ENCODE measurements around the gene HERPUD2.
"Not testable (repeated sequence)": the region's sequence is repeated elsewhere in the genome, so short reads cannot be mapped to it uniquely, and the experiment has no call there.

Gene HERPUD2

GRCh38 chr7:35677582-35678356 lies 17.2 kb downstream of the HERPUD2 start:
- DNase-seq: no peak

- no peak for DNase-seq
Observed at GRCh38 chr7:35676211-35676610, 18.7 kb downstream of the HERPUD2 start.

DNA sequence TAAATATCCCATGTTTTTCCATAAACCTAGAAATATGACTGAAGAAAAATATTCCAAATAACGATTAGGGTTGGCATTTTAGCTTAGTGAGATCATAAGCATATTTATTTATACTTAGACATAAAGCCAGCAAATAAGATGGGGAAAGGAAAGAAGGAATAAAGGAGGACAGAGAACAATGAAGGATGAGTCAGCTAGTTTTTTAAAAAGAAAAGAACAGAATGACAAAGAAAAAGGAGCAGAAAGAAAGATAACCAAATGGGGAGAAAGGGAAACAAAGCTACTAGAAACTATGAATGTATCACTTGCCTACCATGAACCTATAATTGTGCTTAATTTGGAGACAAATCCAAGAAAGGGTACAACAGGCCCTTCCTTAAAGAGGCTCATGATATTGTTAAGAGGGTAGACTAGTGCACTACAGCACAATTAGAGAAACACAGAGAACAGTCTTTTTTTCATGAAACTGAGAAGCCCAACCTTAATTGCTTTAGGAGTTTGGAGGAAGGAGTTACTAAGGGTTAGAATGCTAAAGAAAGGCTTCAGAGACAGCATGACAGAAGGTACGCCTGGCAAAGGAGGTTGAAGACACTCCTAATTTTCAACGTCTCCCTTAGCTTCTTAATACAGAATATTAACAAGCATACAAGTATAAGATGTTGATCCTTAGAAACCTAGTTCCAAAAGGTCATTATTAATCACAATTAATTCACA lies 23.9 kb downstream of the HERPUD2 start:
- DNase-seq: no peak

- not testable (repeated sequence) for DNase-seq
Observed at GRCh38 chr7:35660411-35660810, 34.5 kb downstream of the HERPUD2 start.

DNA sequence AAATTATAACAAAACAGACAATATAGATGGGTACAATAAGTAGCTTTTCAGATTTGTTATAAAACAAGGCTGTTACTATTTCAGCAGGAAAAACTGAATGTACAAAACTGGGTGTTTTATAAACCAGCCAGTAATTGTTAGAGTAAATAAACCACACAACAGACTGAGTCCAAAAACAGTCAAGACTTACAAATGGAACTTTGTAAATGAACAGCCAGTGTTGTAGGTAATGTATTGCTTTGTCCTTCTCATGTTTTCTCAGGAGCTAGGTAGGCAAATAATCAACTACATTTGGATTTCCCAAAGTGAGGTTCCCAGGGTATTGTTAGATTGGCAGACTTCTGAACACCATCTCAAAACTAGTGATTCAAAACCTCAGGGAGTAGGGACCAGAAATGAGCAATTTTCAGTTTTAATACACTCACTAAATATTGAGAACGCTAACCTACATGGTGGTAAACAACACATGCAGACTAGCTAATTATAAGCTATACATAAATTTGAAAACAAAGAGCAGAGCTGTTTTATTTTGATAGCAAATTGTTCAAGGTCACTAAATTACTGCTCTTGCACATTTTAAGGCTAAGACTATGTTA lies 36.2 kb downstream of the HERPUD2 start:
- no peak for DNase-seq

GRCh38 chr7:35657125-35657524 lies 37.8 kb downstream of the HERPUD2 start:
- DNase-seq: no peak

DNA sequence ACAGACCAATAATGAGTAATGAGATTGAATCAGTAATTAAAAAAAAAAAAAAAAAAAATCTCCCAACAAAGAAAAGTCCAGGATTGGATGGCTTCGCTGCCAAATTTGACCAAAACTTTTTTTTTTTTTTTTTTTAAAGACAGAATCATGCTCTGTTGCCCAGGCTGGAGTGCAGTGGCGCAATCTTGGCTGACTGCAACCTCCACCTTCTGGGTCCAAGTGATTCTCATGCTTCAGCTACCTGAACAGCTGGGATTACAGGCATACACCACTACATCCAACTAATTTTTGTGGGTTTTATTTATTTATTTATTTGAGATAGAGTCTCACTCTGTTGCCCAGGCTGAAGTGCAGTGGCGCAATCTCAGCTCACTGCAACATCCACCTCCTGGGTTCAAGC lies 40.4 kb downstream of the HERPUD2 start:
- DNase-seq: not testable (repeated sequence)

GRCh38 chr7:35652124-35652523 lies 42.8 kb downstream of the HERPUD2 start:
- peak; percentile 21 for DNase-seq

GRCh38 chr7:35650751-35651150 lies 44.2 kb downstream of the HERPUD2 start:
- DNase-seq: no peak

GRCh38 chr7:35649711-35650110 lies 45.2 kb downstream of the HERPUD2 start:
- no peak for DNase-seq

DNA sequence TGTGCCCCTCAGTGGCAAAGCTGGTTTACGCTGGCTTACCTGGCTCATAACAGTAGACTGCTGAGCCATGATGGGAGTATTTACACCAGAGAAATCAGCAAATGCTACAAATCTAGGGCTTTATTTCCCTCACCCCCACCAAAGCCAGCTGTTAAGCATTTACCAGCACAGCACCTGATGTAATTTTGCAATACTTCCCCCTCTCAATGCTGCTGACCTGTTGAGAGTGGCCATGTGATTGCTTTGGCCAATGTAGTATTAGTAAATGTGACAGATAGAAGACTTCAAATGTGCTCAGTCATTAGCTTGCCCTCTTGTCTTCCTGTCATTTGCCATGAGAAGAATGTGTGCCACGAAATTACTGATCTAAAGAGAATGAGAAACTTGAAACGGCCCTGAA lies 46.6 kb downstream of the HERPUD2 start:
- no peak for DNase-seq

DNA sequence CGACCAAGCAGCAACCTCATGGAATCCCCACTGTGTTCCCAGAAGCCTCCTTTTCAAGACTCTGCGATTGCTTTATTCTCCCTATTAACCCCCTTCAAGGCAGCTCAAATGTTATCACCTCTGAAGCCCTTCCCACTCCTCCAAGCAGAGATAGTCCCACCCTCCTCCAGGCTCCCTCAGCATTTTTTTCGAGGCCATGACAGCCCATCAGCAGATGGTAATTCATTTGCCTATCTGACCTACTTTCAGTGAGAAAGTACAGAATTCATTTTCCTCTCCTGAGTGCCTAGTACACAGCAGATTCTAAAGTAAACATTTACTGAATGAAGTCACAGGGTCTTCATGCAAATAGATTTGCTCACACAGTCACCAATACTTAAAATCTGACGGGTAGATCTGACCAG lies 47.8 kb downstream of the HERPUD2 start:
- no peak for DNase-seq

GRCh38 chr7:35646289-35647023 lies 48.5 kb downstream of the HERPUD2 start:
- no peak for DNase-seq

DNA sequence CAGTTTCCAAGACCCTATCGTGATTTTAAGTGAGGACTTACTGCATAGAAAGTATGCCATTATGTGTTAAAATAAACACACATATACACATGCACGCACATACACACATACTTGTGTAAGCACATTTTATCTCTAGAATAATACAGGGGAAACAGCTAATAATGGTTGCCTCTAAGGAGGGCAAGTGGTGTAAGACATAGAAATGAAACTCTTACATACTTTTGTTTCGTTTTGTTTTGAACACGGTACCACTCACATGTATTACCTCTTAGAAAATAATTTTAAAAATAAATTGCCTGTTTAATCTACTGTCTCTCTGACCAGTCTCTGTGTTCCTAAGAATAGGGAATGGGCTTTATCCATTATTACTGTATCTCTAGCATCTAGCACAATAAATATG lies 49.2 kb downstream of the HERPUD2 start:
- no peak for DNase-seq

DNA sequence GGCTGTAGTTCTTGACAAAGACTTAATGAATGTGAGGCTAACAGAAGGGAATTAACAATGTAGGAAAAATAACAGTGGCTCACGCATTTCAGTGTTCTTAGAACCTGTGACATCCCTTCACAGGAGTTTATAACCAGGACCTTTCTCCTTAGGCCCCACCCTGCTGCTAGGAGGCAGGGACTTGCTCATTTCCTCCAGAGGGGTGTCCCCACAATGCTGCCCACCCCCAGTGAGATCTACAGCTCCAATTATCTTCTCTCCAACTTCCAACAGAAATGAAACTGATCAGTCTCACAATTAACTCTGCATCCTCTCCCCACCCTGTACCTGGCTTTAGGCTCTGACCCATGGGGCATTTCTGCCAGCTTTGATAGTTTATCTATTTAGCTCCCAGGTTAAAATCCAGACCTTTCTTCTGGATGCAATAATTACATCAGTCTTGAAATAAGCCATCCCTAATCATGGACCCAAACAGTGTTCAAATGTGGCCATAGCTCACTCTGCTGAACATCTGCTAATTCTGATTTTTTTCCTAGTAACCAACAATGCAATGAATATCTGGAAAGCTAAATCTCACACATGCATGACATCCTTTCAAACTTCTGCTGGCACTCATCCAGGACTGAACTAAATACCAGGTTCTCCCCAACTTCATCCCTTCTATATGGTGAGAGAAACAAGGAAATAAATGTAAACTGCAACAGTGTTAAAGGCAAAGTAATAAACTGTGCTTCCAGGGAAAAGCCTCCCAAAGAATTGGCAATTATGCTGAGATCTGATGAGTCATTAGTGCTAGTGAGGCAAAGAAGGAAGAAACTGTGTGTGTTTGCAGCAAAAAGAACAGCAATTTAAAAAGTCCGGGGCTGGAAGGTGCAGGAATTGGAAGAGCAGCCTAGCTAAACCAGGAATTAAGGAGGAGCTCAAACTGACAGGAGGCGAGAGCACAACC lies 64.6 kb downstream of the HERPUD2 start:
- DNase-seq: no peak

- DNase-seq: peak; percentile 33
Observed at GRCh38 chr7:35624299-35625186, 70.4 kb downstream of the HERPUD2 start.

DNA sequence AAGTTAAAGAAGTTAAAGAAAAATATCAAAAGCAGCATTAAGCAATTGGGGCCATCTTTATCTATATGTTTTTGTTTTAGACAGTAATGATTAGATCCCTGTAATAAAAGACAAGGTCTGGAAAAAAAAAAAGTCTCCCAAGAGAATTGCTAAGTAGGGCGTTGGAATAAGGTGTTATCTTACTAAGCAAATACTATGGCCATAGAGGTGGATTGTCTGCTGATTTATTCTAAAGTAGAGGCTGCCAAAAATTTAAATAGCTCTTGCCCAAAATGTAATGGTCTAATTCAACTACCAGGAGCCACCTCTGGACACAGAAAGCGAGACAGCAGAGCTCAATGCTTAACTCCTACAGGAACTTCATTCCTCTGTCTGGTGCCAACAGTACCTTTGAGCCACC lies 71.6 kb downstream of the HERPUD2 start:
- DNase-seq: no peak

GRCh38 chr7:35619863-35620262 lies 75.1 kb downstream of the HERPUD2 start:
- no peak for DNase-seq

DNA sequence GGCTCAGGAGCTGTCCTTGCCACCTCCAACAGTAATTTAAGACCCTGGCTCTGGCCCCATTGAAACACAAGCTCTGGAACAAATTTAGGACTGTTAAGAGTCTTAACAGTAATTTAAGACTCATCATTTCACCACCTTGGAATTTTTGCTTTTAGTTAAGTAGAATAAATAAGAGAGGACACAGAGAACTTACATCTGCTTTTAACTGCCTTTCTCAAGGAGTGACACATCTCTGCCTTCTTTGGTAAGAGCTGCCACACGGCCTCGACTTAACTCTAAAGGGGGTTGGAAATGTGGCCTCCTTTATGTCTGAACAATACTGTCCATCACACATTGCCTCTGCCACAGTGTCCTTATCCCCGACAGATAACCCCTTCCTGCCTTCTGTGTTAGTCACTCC lies 77.9 kb downstream of the HERPUD2 start:
- DNase-seq: no peak

- no peak for DNase-seq
Observed at GRCh38 chr7:35613150-35613549, 81.8 kb downstream of the HERPUD2 start.

DNA sequence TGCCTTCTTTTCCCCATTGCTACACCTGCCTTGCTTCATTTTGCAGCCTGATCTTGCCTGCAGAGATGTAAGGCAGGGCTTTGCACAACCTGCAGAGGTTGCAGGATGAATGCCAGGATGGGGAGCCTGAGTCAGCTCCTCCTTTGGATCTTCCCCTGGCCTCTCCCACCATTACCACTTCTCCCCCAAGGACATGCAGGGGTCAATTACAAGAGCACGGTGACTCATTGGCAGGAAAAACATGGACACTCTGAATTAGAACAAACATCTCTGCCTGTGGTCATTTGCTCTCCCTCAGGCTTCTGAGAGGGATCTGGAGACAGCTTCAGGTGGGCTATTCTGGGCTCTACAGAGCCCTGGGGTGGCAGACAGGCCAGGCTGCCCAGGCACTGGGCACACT lies 89.2 kb downstream of the HERPUD2 start:
- DNase-seq: no peak

Data from activated naive CD4-positive, alpha-beta T cell treated with Interleukin-2 at 50 U/mL for 16 hours (primary cell).